ENCODE data around the gene IGFBPL1. TPM values are rescaled to one million over a fixed set of nuclear protein-coding genes. Genes with fewer than 3 reads are reported as not detected.

The IGFBPL1 gene
- total RNA-seq, 1 experiment from 2014 or later, result 1.6 TPM

- Mint-ChIP-seq H3K27ac (ENCODE audit: unreplicated experiment) (peak overlapping the region; percentile 89), H3K36me3 (ENCODE audit: insufficient read depth, unreplicated experiment) (peaks cover 31% of the 10 kb centered on the region), H3K9me3 (ENCODE audit: unreplicated experiment) (no peaks in the 10 kb centered on the region), H3K27me3 (ENCODE audit: insufficient read depth, unreplicated experiment) (no peaks in the 10 kb centered on the region), H3K4me3 (ENCODE audit: unreplicated experiment) (peak overlapping the region; percentile 80), H3K4me1 (ENCODE audit: low read depth, unreplicated experiment) (peaks cover 20% of the 10 kb centered on the region)
- Histone ChIP-seq H3K4me1 (peaks cover 9% of the 10 kb centered on the region), H3K27me3 (replicated peaks; ENCODE audit: control insufficient read depth, insufficient read depth, low read length) (no peaks in the 10 kb centered on the region), H3K36me3 (ENCODE audit: control insufficient read depth, insufficient read depth, low read length) (no peaks in the 10 kb centered on the region; the same call in 1 of the 2 replicates), H3K9me3 (no peaks in the 10 kb centered on the region), H3K4me3 (ENCODE audit: low read depth, low read length) (peak overlapping the region; percentile 95)
- DNase-seq, result no peak
- ChIA-PET POLR2A (no interaction called here), CTCF (interaction anchor here (0.6 kb wide), 1 partner anchor 424 kb away, joined by 5 read pairs; no protein-coding TSS in a partner anchor)
- TF ChIP-seq CTCF (IDR thresholded peaks at IDR 0.05; ENCODE audit: insufficient read depth in 1 of 2, low read depth in 1 of 2, low read length in 1 of 2, severe bottlenecking in 1 of 2, unreplicated experiment in 1 of 2), result no peak
- TSS peak; percentile 38 for BruUV-seq (replicated peaks)
- intact Hi-C loops (cut with micrococcal nuclease; ENCODE audit: unreplicated experiment), result loop anchor here (2.0 to 10.0 kb wide), 2 partner anchors 22 to 52 kb away; no protein-coding TSS in a partner anchor
Observed at GRCh38 chr9:38393128-38393796, 31.0 kb downstream of the IGFBPL1 start.

- Histone ChIP-seq H3K4me3 (ENCODE audit: low read depth, low read length) (peak within 1 kb of the TSS; percentile 95), H3K36me3 (ENCODE audit: control insufficient read depth, insufficient read depth, low read length) (no peaks in the 10 kb centered on the region; the same call in 1 of the 2 replicates), H3K27me3 (replicated peaks; ENCODE audit: control insufficient read depth, insufficient read depth, low read length) (no peaks in the 10 kb centered on the region), H3K4me1 (peaks cover 9% of the 10 kb centered on the region), H3K9me3 (no peaks in the 10 kb centered on the region)
- Mint-ChIP-seq H3K36me3 (ENCODE audit: insufficient read depth, unreplicated experiment) (peaks cover 24% of the 10 kb centered on the region), H3K4me3 (ENCODE audit: unreplicated experiment) (peak within 1 kb of the TSS; percentile 80), H3K27ac (ENCODE audit: unreplicated experiment) (peak within 1 kb of the TSS; percentile 89), H3K9me3 (ENCODE audit: unreplicated experiment) (no peaks in the 10 kb centered on the region), H3K27me3 (ENCODE audit: insufficient read depth, unreplicated experiment) (no peaks in the 10 kb centered on the region), H3K4me1 (ENCODE audit: low read depth, unreplicated experiment) (peaks cover 20% of the 10 kb centered on the region)
- intact Hi-C loops (cut with micrococcal nuclease; ENCODE audit: unreplicated experiment), result loop anchor here (1.0 to 10.0 kb wide), 3 partner anchors 11 to 52 kb away; no protein-coding TSS in a partner anchor
- peak; percentile 13 to 44 for TF ChIP-seq CTCF (IDR thresholded peaks at IDR 0.05; ENCODE audit: insufficient read depth in 1 of 2, low read depth in 1 of 2, low read length in 1 of 2, severe bottlenecking in 1 of 2, unreplicated experiment in 1 of 2)
- BruUV-seq (replicated peaks), result no TSS peak
- CTCF ChIA-PET, result interaction anchor here (0.6 kb wide), 1 partner anchor 423 kb away, joined by 5 read pairs; no protein-coding TSS in a partner anchor
- POLR2A ChIA-PET, result interaction anchor here (0.5 kb wide), 1 partner anchor 621 kb away, joined by 3 read pairs; no protein-coding TSS in a partner anchor
- DNase-seq, result peak; percentile 89 to 93
Observed at GRCh38 chr9:38392235-38393127, 31.8 kb downstream of the IGFBPL1 start, which contains the start of gene ALDH1B1. ALDH1B1 (plus strand) TSS chr9:38392702; CDS start chr9:38395749, 3,047 bp downstream.
